ENCODE measurements around the gene CNOT10. TPM values are rescaled to one million over a fixed set of nuclear protein-coding genes. Genes with fewer than 3 reads are reported as not detected.

Gene CNOT10
- total and polyA plus RNA-seq, 7 experiments from 2014 or later, result 31.4 to 69.4 (median 46.5) TPM

- peaks cover 0 to 4% (median 0%) of the 10 kb centered on the region in 3 experiments for H3K36me3 ChIP-seq (ENCODE audit: control insufficient read depth in 2 of 3, insufficient read depth in 3 of 3, low read length in 3 of 3)
- CTCF ChIA-PET, result no interaction called here
- Mint-ChIP-seq H3K9me3 (peaks cover 0 to 2% (median 0%) of the 10 kb centered on the region in 11 donors), H3K4me3 (no peak overlapping the region), H3K27me3 (no peaks in the 10 kb centered on the region), H3K4me1 (peaks cover 12 to 44% (median 30%) of the 10 kb centered on the region in 7 donors), H3K36me3 (peaks cover 5 to 30% (median 18%) of the 10 kb centered on the region in 5 donors), H3K27ac (no peak overlapping the region)
- H3K4me1 ChIP-seq (ENCODE audit: control insufficient read depth in 2 of 2, insufficient read depth in 2 of 2, low read length in 2 of 2), result no peaks in the 10 kb centered on the region
- intact Hi-C loops (cut with micrococcal nuclease), result no loop called here
- H3K9me3 ChIP-seq (ENCODE audit: control insufficient read depth in 2 of 3, low read length in 3 of 3), result no peaks in the 10 kb centered on the region
- H3K4me3 ChIP-seq (ENCODE audit: low read length), result no peak overlapping the region
- H3K27ac ChIP-seq (ENCODE audit: low read depth, low read length), result no peak overlapping the region
- no peaks in the 10 kb centered on the region for H3K27me3 ChIP-seq (ENCODE audit: control insufficient read depth in 2 of 2, insufficient read depth in 2 of 2, low read length in 2 of 2)
- DNase-seq (no peak), ATAC-seq (no peak)
- POLR2A ChIA-PET, result no interaction called here
Observed at GRCh38 chr3:32700244-32700643, 15.3 kb downstream of the CNOT10 start.

DNA sequence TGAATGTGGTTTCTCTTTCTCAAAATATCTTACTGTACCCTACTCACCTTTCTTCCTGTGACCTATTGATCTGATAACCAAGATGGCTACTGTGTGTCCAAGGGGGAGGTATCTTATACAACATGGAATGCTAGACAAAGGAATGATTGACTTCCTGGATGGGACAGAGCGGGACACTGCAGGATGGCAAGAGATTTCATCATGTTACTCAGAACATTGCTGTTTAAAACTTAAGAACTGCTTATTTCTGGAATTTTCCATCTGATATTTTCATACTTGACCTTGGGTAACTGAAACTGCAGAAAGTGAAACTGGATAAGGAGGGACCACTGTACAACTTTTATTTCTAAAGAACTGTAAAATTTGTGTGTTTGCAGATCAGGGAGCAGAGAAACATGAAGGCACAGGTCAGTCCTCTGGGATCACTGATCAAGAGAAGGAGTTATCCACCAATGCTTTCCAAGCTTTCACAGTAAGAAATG lies 18.5 kb downstream of the CNOT10 start:
- Histone ChIP-seq H3K9me3 (ENCODE audit: control insufficient read depth in 2 of 3, low read length in 3 of 3) (no peaks in the 10 kb centered on the region), H3K27me3 (ENCODE audit: control insufficient read depth in 2 of 2, insufficient read depth in 2 of 2, low read length in 2 of 2) (no peaks in the 10 kb centered on the region), H3K4me3 (ENCODE audit: low read length) (no peak overlapping the region), H3K27ac (ENCODE audit: low read depth, low read length) (no peak overlapping the region), H3K36me3 (ENCODE audit: control insufficient read depth in 2 of 3, insufficient read depth in 3 of 3, low read length in 3 of 3) (peaks cover under 1 to 4% (median 3%) of the 10 kb centered on the region in 3 experiments), H3K4me1 (ENCODE audit: control insufficient read depth in 2 of 2, insufficient read depth in 2 of 2, low read length in 2 of 2) (peaks cover 0 to 9% of the 10 kb centered on the region in 2 donors)
- intact Hi-C loops (cut with micrococcal nuclease), result no loop called here
- peak overlapping the region in 5 of 9 donors; percentile 14 to 44 (median 24) for H3K27ac Mint-ChIP-seq
- H3K27me3 Mint-ChIP-seq, result no peaks in the 10 kb centered on the region
- H3K4me3 Mint-ChIP-seq, result peak overlapping the region in 3 of 10 donors; percentile 12 to 62 (median 39)
- CTCF ChIA-PET, result no interaction called here
- peaks cover 18 to 45% (median 33%) of the 10 kb centered on the region in 7 donors for H3K4me1 Mint-ChIP-seq
- POLR2A ChIA-PET, result interaction anchor here (0.8 kb wide), 1 partner anchor 18 kb away, joined by 3 read pairs; the partner anchor contains the start of gene CNOT10
- peaks cover 5 to 24% (median 19%) of the 10 kb centered on the region in 5 donors for H3K36me3 Mint-ChIP-seq
- DNase-seq (no peak), ATAC-seq (no peak)
- peaks cover 0 to 2% (median 0%) of the 10 kb centered on the region in 11 donors for H3K9me3 Mint-ChIP-seq

DNA sequence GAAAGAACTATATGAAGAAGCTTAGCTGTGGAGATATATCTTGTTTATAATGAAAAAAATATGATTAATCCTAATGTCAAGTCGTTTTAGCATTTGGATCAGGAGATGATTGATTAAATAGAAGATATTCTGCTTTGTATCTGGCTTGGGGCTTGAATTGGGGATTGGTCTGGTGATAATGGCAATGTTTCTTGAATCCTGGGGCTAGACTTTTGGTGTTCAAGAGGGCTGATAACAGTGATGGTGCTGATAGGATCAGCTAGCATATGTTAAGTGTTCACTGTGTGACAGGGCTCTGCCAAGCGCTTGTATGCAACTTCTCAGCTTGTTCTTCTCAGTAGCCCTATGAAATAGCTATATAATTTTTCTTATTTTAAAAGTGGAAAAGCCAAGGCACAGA lies 20.2 kb downstream of the CNOT10 start:
- no peaks in the 10 kb centered on the region for H3K27me3 ChIP-seq (ENCODE audit: control insufficient read depth in 2 of 2, insufficient read depth in 2 of 2, low read length in 2 of 2)
- intact Hi-C loops (cut with micrococcal nuclease), result no loop called here
- peaks cover 0 to 14% (median 7%) of the 10 kb centered on the region in 3 experiments for H3K36me3 ChIP-seq (ENCODE audit: control insufficient read depth in 2 of 3, insufficient read depth in 3 of 3, low read length in 3 of 3)
- ChIA-PET CTCF (no interaction called here), POLR2A (interaction anchor here (1.7 kb wide), 1 partner anchor 22 kb away, joined by 5 read pairs; no protein-coding TSS in a partner anchor)
- no peaks in the 10 kb centered on the region for H3K9me3 ChIP-seq (ENCODE audit: control insufficient read depth in 2 of 3, low read length in 3 of 3)
- Mint-ChIP-seq H3K4me1 (peaks cover 16 to 55% (median 32%) of the 10 kb centered on the region in 7 donors), H3K36me3 (peaks cover 5 to 28% (median 25%) of the 10 kb centered on the region in 5 donors), H3K9me3 (peaks cover 0 to 2% (median 0%) of the 10 kb centered on the region in 11 donors), H3K27me3 (no peaks in the 10 kb centered on the region), H3K4me3 (no peak overlapping the region), H3K27ac (no peak overlapping the region)
- DNase-seq, result no peak
- no peak for ATAC-seq
- no peak overlapping the region for H3K27ac ChIP-seq (ENCODE audit: low read depth, low read length)
- peaks cover 0 to 9% of the 10 kb centered on the region in 2 donors for H3K4me1 ChIP-seq (ENCODE audit: control insufficient read depth in 2 of 2, insufficient read depth in 2 of 2, low read length in 2 of 2)
- H3K4me3 ChIP-seq (ENCODE audit: low read length), result no peak overlapping the region

DNA sequence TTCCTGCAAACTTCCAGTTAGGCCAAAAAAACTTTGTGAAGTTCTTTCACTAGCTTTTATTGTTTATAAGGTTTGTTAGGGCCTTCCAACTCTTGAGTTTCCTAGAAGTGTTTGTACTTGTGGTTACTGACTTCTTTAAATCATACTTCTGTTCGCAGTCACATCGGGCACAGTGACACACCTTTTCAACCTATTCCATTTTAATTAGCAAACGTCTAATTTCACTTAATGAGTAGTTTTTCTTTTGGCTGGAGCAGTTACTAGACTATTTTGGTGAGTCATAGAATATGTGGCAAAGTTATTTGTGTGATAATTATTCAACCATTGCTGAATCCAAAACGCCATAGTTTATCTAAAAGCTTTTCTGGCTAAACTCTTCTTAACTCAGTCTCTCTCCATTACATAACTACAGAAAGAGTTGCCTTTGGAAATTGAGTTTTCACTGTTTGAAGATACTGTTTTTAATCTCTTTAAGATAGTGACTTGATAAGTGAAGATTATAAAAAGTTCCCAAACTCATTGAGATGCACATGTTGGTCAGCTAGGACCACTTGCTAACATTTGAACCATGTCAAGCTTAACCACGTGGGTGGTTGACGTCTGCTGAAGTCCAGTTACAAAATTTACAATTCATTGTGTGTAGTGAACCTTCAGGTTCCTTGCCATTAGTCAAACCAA lies 21.5 kb downstream of the CNOT10 start:
- Histone ChIP-seq H3K27me3 (ENCODE audit: control insufficient read depth in 2 of 2, insufficient read depth in 2 of 2, low read length in 2 of 2) (no peaks in the 10 kb centered on the region), H3K27ac (ENCODE audit: low read depth, low read length) (no peak overlapping the region), H3K4me3 (ENCODE audit: low read length) (no peak overlapping the region), H3K9me3 (ENCODE audit: control insufficient read depth in 2 of 3, low read length in 3 of 3) (no peaks in the 10 kb centered on the region), H3K4me1 (ENCODE audit: control insufficient read depth in 2 of 2, insufficient read depth in 2 of 2, low read length in 2 of 2) (peaks cover 0 to 9% of the 10 kb centered on the region in 2 donors), H3K36me3 (ENCODE audit: control insufficient read depth in 2 of 3, insufficient read depth in 3 of 3, low read length in 3 of 3) (peaks cover 0 to 26% (median 13%) of the 10 kb centered on the region in 3 experiments)
- intact Hi-C loops (cut with micrococcal nuclease), result no loop called here
- H3K4me1 Mint-ChIP-seq, result peaks cover 16 to 56% (median 32%) of the 10 kb centered on the region in 7 donors
- DNase-seq, result no peak
- H3K27ac Mint-ChIP-seq, result peak overlapping the region in 6 of 9 donors; percentile 1 to 67 (median 32)
- H3K4me3 Mint-ChIP-seq, result peak overlapping the region in 6 of 10 donors; percentile 7 to 73 (median 34)
- ChIA-PET CTCF (no interaction called here), POLR2A (interaction anchor here (0.6 to 1.7 kb wide), 2 partner anchors 23 to 1092 kb away, joined by 3 to 5 read pairs; no protein-coding TSS in a partner anchor)
- H3K36me3 Mint-ChIP-seq, result peaks cover 11 to 37% (median 26%) of the 10 kb centered on the region in 5 donors
- H3K27me3 Mint-ChIP-seq, result no peaks in the 10 kb centered on the region
- H3K9me3 Mint-ChIP-seq, result peaks cover 0 to under 1% (median 0%) of the 10 kb centered on the region in 11 donors
- ATAC-seq, result no peak

DNA sequence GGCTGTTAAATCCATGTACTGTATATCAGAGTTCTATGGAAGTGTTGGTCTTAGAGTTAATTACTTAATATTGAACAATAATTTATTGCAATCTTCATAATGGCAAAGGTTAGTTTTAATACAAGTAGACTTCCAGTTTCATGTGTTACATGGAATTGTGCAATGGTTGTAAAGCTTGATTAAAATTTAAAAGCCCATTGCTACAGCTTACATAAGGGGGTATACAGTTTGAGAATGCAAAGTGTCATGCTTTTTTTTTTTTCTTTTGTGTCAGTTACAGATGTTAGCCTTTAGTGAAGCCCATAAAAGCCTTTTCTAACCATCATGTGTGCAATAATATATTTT lies 22.0 kb downstream of the CNOT10 start:
- Histone ChIP-seq H3K27ac (ENCODE audit: low read depth, low read length) (no peak overlapping the region), H3K36me3 (ENCODE audit: control insufficient read depth in 2 of 3, insufficient read depth in 3 of 3, low read length in 3 of 3) (peaks cover 0 to 31% (median 14%) of the 10 kb centered on the region in 3 experiments), H3K4me3 (ENCODE audit: low read length) (no peak overlapping the region), H3K4me1 (ENCODE audit: control insufficient read depth in 2 of 2, insufficient read depth in 2 of 2, low read length in 2 of 2) (peaks cover 0 to 9% of the 10 kb centered on the region in 2 donors), H3K9me3 (ENCODE audit: control insufficient read depth in 2 of 3, low read length in 3 of 3) (no peaks in the 10 kb centered on the region), H3K27me3 (ENCODE audit: control insufficient read depth in 2 of 2, insufficient read depth in 2 of 2, low read length in 2 of 2) (no peaks in the 10 kb centered on the region)
- no peak overlapping the region for H3K27ac Mint-ChIP-seq
- intact Hi-C loops (cut with micrococcal nuclease), result no loop called here
- no peaks in the 10 kb centered on the region for H3K27me3 Mint-ChIP-seq
- ATAC-seq (no peak), DNase-seq (no peak)
- H3K4me1 Mint-ChIP-seq, result peaks cover 17 to 53% (median 30%) of the 10 kb centered on the region in 7 donors
- H3K36me3 Mint-ChIP-seq, result peaks cover 12 to 40% (median 26%) of the 10 kb centered on the region in 5 donors
- no peak overlapping the region for H3K4me3 Mint-ChIP-seq
- ChIA-PET CTCF (no interaction called here), POLR2A (no interaction called here)
- H3K9me3 Mint-ChIP-seq, result no peaks in the 10 kb centered on the region

GRCh38 chr3:32708672-32709283 lies 23.8 kb downstream of the CNOT10 start:
- peak overlapping the region in 2 of 9 donors; percentile 36 to 44 for H3K27ac Mint-ChIP-seq
- ChIA-PET POLR2A (no interaction called here), CTCF (no interaction called here)
- H3K36me3 Mint-ChIP-seq, result peaks cover 7 to 46% (median 28%) of the 10 kb centered on the region in 5 donors
- DNase-seq (no peak), ATAC-seq (no peak)
- no peaks in the 10 kb centered on the region for H3K27me3 Mint-ChIP-seq
- no peak overlapping the region for H3K27ac ChIP-seq (ENCODE audit: low read depth, low read length)
- H3K4me1 ChIP-seq (ENCODE audit: control insufficient read depth in 2 of 2, insufficient read depth in 2 of 2, low read length in 2 of 2), result peaks cover 0 to 9% of the 10 kb centered on the region in 2 donors
- H3K4me3 ChIP-seq (ENCODE audit: low read length), result no peak overlapping the region
- no peak overlapping the region for H3K4me3 Mint-ChIP-seq
- peaks cover 0 to 46% (median 14%) of the 10 kb centered on the region in 3 experiments for H3K36me3 ChIP-seq (ENCODE audit: control insufficient read depth in 2 of 3, insufficient read depth in 3 of 3, low read length in 3 of 3)
- H3K9me3 Mint-ChIP-seq, result no peaks in the 10 kb centered on the region
- H3K9me3 ChIP-seq (ENCODE audit: control insufficient read depth in 2 of 3, low read length in 3 of 3), result no peaks in the 10 kb centered on the region
- H3K4me1 Mint-ChIP-seq, result peaks cover 14 to 44% (median 22%) of the 10 kb centered on the region in 7 donors
- intact Hi-C loops (cut with micrococcal nuclease), result no loop called here
- H3K27me3 ChIP-seq (ENCODE audit: control insufficient read depth in 2 of 2, insufficient read depth in 2 of 2, low read length in 2 of 2), result no peaks in the 10 kb centered on the region

Data from naive thymus-derived CD4-positive, alpha-beta T cell (primary cell).